ENCODE measurements around the gene ARHGAP8. TPM values are rescaled to one million over a fixed set of nuclear protein-coding genes. Genes with fewer than 3 reads are reported as not detected.

Gene ARHGAP8
- polyA plus RNA-seq, 3 donors, result 0.03 TPM; not detected in 2

DNA sequence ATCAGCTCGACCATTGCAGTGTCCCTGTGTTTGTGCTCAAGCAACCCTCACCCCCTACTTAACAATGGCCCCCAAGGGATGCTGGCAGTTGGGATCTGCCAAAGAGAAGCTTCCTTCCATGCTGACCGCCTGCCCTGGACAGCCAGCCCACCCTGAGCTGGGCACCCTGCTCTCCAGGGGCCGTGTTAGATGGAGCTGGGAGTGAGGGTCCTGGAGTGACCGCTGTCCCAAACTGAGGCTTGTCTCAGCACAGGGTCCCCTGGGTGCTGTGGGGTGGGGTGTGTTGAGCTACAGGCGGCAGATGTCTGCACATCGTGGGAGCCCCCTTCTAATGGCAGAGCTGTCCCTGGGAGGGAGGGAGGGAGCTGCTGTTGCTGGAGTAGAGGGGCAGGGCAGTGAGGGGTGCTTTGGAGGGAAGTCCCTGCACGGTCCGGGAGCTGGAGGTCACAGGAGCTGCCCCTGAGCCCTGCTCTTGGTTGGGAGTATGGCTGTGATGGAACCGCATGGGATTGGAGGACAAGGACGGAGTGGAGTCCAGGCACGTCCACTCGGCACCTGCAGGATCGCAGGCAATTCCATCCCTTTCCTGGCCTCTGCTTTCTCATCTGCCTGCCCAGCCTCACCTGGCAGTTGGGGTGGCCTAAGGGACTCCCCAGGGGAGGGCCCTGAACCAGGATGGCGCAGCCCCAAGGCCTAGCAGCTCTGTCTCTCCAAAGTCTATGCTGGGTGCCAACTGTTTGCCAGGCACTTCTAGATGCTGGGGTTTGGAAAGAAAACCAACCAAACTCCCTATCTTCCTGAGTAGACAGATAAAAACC is 126.3 kb downstream of the ARHGAP8 start:
- Histone ChIP-seq H3K4me1 (ENCODE audit: control insufficient read depth in 1 of 2, insufficient read depth in 2 of 2, low read length in 2 of 2) (no peaks in the 10 kb centered on the region), H3K27ac (ENCODE audit: low read depth in 1 of 2, low read length in 2 of 2) (no peak overlapping the region), H3K36me3 (replicated peaks in 1 of 2; ENCODE audit: control insufficient read depth in 1 of 2, insufficient read depth in 2 of 2, low read length in 2 of 2) (no peaks in the 10 kb centered on the region), H3K4me3 (replicated peaks in 1 of 3; ENCODE audit: low read depth in 2 of 3, low read length in 3 of 3) (no peak overlapping the region), H3K27me3 (ENCODE audit: control insufficient read depth in 2 of 2, insufficient read depth in 2 of 2, low read length in 2 of 2) (no peaks in the 10 kb centered on the region), H4K20me1 (ENCODE audit: insufficient read depth, low read length) (no peaks in the 10 kb centered on the region), H3K79me2 (ENCODE audit: insufficient read depth, low read length) (no peaks in the 10 kb centered on the region), H3K9ac (ENCODE audit: insufficient read depth, low read length, poor library complexity, severe bottlenecking) (no peak overlapping the region), H3K4me2 (replicated peaks; ENCODE audit: extremely low read depth, low read length, poor library complexity, severe bottlenecking) (no peak overlapping the region), H2AFZ (ENCODE audit: insufficient read depth, low read depth, low read length, poor library complexity, severe bottlenecking) (no peak overlapping the region), H3K9me3 (replicated peaks in 1 of 2; ENCODE audit: control insufficient read depth in 1 of 2, insufficient read depth in 1 of 2, low read length in 2 of 2) (peaks cover 9 to 15% of the 10 kb centered on the region in 2 donors)
- Mint-ChIP-seq H3K4me3 (no peak overlapping the region), H3K4me1 (no peaks in the 10 kb centered on the region), H3K27ac (no peak overlapping the region), H3K27me3 (ENCODE audit: low read depth in 3 of 3) (peaks cover 2 to 5% (median 3%) of the 10 kb centered on the region in 3 donors), H3K9me3 (peaks cover 9 to 25% (median 16%) of the 10 kb centered on the region in 7 donors), H3K36me3 (no peaks in the 10 kb centered on the region)
- no peak for DNase-seq
- TF ChIP-seq, protein P1, sequence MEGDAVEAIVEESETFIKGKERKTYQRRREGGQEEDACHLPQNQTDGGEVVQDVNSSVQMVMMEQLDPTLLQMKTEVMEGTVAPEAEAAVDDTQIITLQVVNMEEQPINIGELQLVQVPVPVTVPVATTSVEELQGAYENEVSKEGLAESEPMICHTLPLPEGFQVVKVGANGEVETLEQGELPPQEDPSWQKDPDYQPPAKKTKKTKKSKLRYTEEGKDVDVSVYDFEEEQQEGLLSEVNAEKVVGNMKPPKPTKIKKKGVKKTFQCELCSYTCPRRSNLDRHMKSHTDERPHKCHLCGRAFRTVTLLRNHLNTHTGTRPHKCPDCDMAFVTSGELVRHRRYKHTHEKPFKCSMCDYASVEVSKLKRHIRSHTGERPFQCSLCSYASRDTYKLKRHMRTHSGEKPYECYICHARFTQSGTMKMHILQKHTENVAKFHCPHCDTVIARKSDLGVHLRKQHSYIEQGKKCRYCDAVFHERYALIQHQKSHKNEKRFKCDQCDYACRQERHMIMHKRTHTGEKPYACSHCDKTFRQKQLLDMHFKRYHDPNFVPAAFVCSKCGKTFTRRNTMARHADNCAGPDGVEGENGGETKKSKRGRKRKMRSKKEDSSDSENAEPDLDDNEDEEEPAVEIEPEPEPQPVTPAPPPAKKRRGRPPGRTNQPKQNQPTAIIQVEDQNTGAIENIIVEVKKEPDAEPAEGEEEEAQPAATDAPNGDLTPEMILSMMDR (IDR thresholded peaks at IDR 0.05), result no peak
- intact Hi-C loops (cut with micrococcal nuclease), result no loop called here
- WGBS (ENCODE audit: insufficient coverage), result 88% methylated on average over 9 of the region's 14 CpGs

DNA sequence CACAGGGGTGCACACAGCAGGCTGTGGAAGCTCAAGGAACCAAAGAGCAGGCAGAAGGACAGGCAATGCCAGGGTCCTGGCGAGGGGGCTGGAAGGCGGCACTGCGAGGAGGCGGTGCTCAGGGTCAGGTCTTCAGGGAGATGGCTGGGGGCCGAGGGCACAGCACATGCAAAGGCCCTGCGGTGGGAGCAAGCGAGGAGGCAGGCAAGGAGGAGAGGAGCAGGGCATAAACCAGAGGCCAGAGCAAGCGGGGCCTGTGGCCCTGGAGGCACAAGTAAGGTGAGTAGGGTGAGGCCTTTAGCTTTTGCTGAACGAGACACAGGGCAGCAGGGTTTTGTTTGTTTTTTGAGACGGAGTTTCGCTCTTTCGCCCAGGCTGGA is 126.9 kb downstream of the ARHGAP8 start:
- H3K4me3 Mint-ChIP-seq, result no peak overlapping the region
- Histone ChIP-seq H3K27me3 (ENCODE audit: control insufficient read depth in 2 of 2, insufficient read depth in 2 of 2, low read length in 2 of 2) (no peaks in the 10 kb centered on the region), H3K4me1 (ENCODE audit: control insufficient read depth in 1 of 2, insufficient read depth in 2 of 2, low read length in 2 of 2) (no peaks in the 10 kb centered on the region), H3K79me2 (ENCODE audit: insufficient read depth, low read length) (no peaks in the 10 kb centered on the region), H3K4me2 (replicated peaks; ENCODE audit: extremely low read depth, low read length, poor library complexity, severe bottlenecking) (no peak overlapping the region), H3K4me3 (replicated peaks in 1 of 3; ENCODE audit: low read depth in 2 of 3, low read length in 3 of 3) (no peak overlapping the region), H2AFZ (ENCODE audit: insufficient read depth, low read depth, low read length, poor library complexity, severe bottlenecking) (no peak overlapping the region), H3K36me3 (replicated peaks in 1 of 2; ENCODE audit: control insufficient read depth in 1 of 2, insufficient read depth in 2 of 2, low read length in 2 of 2) (no peaks in the 10 kb centered on the region), H3K27ac (ENCODE audit: low read depth in 1 of 2, low read length in 2 of 2) (no peak overlapping the region), H3K9ac (ENCODE audit: insufficient read depth, low read length, poor library complexity, severe bottlenecking) (no peak overlapping the region), H3K9me3 (replicated peaks in 1 of 2; ENCODE audit: control insufficient read depth in 1 of 2, insufficient read depth in 1 of 2, low read length in 2 of 2) (peaks cover 9 to 15% of the 10 kb centered on the region in 2 donors), H4K20me1 (ENCODE audit: insufficient read depth, low read length) (no peaks in the 10 kb centered on the region)
- H3K27ac Mint-ChIP-seq, result no peak overlapping the region
- H3K9me3 Mint-ChIP-seq, result peaks cover 9 to 22% (median 16%) of the 10 kb centered on the region in 7 donors
- no peaks in the 10 kb centered on the region for H3K4me1 Mint-ChIP-seq
- peaks cover 2 to 5% (median 3%) of the 10 kb centered on the region in 3 donors for H3K27me3 Mint-ChIP-seq (ENCODE audit: low read depth in 3 of 3)
- no peak for DNase-seq
- intact Hi-C loops (cut with micrococcal nuclease), result no loop called here
- no peaks in the 10 kb centered on the region for H3K36me3 Mint-ChIP-seq
- 98% methylated on average over 11 of the region's 12 CpGs for WGBS (ENCODE audit: insufficient coverage)
- TF ChIP-seq, protein P1 (IDR thresholded peaks at IDR 0.05), result no peak

Measured in CD14-positive monocyte (primary cell).